Measurements from ENCODE around the gene MCM9.

GRCh38 chr6:118808793-118809638 lies 125.9 kb downstream of the MCM9 start:
- no peak for TF ChIP-seq ATOH8 (CRISPR knock-in tag; IDR thresholded peaks at IDR 0.05; ENCODE audit: low read depth)
- no peak for TF ChIP-seq CHD2 (IDR thresholded peaks at IDR 0.05; ENCODE audit: low read length, partially characterized antibody)
- TF ChIP-seq, protein P1, sequence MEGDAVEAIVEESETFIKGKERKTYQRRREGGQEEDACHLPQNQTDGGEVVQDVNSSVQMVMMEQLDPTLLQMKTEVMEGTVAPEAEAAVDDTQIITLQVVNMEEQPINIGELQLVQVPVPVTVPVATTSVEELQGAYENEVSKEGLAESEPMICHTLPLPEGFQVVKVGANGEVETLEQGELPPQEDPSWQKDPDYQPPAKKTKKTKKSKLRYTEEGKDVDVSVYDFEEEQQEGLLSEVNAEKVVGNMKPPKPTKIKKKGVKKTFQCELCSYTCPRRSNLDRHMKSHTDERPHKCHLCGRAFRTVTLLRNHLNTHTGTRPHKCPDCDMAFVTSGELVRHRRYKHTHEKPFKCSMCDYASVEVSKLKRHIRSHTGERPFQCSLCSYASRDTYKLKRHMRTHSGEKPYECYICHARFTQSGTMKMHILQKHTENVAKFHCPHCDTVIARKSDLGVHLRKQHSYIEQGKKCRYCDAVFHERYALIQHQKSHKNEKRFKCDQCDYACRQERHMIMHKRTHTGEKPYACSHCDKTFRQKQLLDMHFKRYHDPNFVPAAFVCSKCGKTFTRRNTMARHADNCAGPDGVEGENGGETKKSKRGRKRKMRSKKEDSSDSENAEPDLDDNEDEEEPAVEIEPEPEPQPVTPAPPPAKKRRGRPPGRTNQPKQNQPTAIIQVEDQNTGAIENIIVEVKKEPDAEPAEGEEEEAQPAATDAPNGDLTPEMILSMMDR (IDR thresholded peaks at IDR 0.05): no peak
- no peak for TF ChIP-seq HES2 (IDR thresholded peaks at IDR 0.05)
- no peak for TF ChIP-seq EP300 (IDR thresholded peaks at IDR 0.05)
- TF ChIP-seq POLR2A (IDR thresholded peaks at IDR 0.05; ENCODE audit: low read length): no peak
- no peak for TF ChIP-seq RCOR1 (IDR thresholded peaks at IDR 0.05; ENCODE audit: low read depth, low read length)
- no peak for TF ChIP-seq CBX8 (IDR thresholded peaks at IDR 0.05)
- TF ChIP-seq RAD21 (conservative IDR thresholded peaks at IDR 0.05 in 1 of 2, IDR thresholded peaks at IDR 0.05 in 1 of 2): no peak

Data from A549 (cell line).